GM21381 (cell line): ENCODE results near the gene TSPAN5.
"Not testable (repeated sequence)": the region's sequence is repeated elsewhere in the genome, so short reads cannot be mapped to it uniquely, and the experiment has no call there.

Experiments used
- ATAC-seq: cut with Tn5 transposase; IDR thresholded peaks from one replicate; pipeline ENCODE4 v1.9.1; 2021; ENCODE audit warnings: mild to moderate bottlenecking, moderate library complexity; ENCODE audit not compliant: unreplicated experiment

TSPAN5 gene

DNA sequence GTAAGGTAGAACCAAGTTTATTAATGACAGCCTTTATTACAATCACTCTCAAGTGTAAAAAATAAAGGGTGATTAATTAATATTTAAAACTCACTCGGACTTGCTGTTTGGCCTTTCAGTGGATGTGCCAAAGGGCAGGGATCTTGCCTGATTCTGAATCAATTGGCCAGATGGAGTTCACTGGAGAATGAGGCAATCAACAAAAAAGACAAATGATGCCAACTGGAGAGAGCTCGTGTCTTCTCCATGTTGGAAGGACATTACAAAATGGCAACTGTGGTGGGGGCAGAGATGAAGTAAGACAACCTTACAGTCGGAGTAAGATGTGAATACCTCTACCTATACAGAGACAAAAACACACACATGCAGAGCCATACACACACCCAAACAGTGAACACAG, 188.0 kb downstream of the TSPAN5 start:
- ATAC-seq = no peak

GRCh38 chr4:98469771-98470170, 188.6 kb downstream of the TSPAN5 start:
- ATAC-seq = no peak

GRCh38 chr4:98468709-98469108, 189.7 kb downstream of the TSPAN5 start:
- ATAC-seq = no peak

DNA sequence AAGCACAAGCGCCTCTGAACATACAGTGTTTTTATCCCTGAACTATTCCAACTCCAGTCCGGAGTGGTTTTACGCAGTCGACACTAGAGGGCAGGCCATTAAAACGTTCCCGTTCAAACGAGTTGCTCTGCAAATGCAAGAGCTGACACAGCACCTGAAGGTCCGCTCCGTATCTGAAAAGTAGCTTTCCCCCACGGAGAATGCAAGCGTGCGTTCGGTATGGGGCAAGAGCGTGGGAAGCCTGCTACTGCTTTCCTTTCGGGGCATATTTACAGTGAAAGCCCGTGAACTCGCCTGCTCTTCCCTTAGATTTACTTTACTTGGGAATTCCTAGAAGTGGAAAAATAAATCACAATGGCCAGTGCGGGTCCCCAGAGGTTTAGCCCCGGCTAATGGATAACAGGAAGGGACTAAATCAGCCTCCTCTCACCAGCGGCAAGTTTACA, 190.8 kb downstream of the TSPAN5 start:
- ATAC-seq = peak; percentile 94

GRCh38 chr4:98466868-98467599, 191.4 kb downstream of the TSPAN5 start:
- ATAC-seq = peak; percentile 4

GRCh38 chr4:98462487-98462886, 195.9 kb downstream of the TSPAN5 start:
- no peak for ATAC-seq

- ATAC-seq = not testable (repeated sequence)
These were observed 197.1 kb downstream of the TSPAN5 start for GRCh38 chr4:98461121-98461865.

- ATAC-seq = not testable (repeated sequence)
These were observed 201.0 kb downstream of the TSPAN5 start for GRCh38 chr4:98457422-98457821.

DNA sequence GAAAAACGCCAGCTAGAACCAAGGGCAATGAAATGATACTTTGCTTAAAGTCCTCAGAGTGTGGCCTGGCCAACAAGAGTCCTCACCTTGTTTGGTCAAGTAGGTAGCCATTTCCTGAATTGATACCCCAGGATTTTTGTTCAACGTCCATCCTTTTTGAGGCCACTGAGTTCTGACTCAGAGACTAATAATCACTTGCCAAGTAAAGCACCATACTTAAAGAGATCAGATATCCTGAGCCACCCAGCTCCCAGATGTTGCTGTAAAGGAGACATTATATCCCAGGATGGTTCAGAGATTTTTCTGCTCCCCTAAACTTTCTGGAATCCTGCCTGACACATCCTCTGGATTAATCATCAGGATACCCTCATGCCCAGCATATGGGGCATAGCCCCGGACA, 206.3 kb downstream of the TSPAN5 start:
- ATAC-seq = no peak

DNA sequence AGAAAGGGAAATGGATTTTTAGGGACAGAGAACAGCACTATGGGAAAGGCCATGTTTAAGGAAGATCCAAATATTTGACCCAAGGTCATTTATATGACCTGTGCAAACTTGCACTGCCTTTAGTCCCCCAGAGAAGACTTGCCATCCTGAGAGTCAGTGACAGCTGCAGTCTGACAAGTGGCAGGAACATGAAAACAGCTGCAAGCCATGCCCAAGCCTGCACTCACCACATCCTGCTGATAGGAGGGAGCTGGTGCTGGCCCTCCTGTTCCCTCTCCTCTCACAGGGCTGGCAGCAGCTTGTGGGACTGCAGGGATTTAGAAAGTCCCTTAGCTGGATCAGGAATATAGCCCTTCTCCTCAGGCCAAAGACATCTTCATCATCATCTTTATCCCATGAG, 209.5 kb downstream of the TSPAN5 start:
- ATAC-seq = no peak

- no peak for ATAC-seq
These were observed 210.8 kb downstream of the TSPAN5 start for GRCh38 chr4:98447648-98448047.

GRCh38 chr4:98446499-98447375, 211.7 kb downstream of the TSPAN5 start:
- ATAC-seq = peak; percentile 79

- ATAC-seq = no peak
These were observed 214.0 kb downstream of the TSPAN5 start for GRCh38 chr4:98444371-98444770.

DNA sequence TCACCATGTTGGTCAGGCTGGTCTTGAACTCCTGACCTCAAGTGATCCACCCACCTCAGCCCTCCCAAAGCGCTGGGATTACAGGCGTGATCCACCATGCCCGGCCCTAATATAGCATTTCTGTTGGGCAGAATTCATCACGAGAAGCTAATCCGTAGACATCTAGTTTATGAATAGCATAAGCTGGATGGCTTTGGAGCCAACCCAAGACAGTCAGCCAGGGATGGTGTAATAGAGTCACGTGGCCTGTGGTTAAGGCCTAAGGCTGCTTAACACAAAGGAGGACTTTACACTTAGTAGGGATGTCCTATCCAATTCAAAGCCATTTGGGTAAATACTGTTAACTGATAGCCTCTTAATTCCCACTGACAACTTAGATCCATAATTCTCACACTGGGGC, 223.6 kb downstream of the TSPAN5 start:
- ATAC-seq = no peak

- no peak for ATAC-seq
These were observed 224.7 kb downstream of the TSPAN5 start for GRCh38 chr4:98433691-98434090.

- ATAC-seq = no peak
These were observed 227.6 kb downstream of the TSPAN5 start for GRCh38 chr4:98430708-98431403.

DNA sequence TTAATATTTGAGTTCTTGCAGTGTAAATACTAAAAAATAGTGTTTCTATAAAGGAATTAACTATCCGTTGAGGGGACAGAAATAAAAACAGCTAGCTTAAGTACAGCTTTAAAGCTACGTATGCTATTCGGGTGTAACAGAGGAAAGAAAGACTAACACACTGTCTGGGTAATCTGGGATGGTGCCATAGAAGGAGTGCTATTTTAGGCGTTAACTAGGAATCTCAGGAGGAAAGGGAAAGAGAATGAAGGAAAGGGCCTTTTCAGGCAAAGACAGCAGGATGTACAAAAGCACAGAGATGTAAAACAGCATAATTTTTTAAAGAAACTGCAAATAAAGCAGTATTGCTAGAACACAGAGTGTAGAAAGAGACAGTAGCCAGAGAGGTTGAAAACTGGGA, 235.4 kb downstream of the TSPAN5 start:
- no peak for ATAC-seq

- no peak for ATAC-seq
These were observed 237.3 kb downstream of the TSPAN5 start for GRCh38 chr4:98421111-98421510.
